GM19328 (cell line): ENCODE data around the gene ZG16B.

Experiments used
- ATAC-seq: cut with Tn5 transposase; IDR thresholded peaks from one replicate; pipeline ENCODE4 v1.9.1; 2021; ENCODE audit warnings: mild to moderate bottlenecking, moderate library complexity; ENCODE audit not compliant: unreplicated experiment

Gene ZG16B

GRCh38 chr16:2841606-2842339, 11.7 kb downstream of the ZG16B start:
- no peak for ATAC-seq

GRCh38 chr16:2842340-2843000, 12.4 kb downstream of the ZG16B start:
- ATAC-seq = no peak

- no peak for ATAC-seq
These were observed 13.4 kb downstream of the ZG16B start for GRCh38 chr16:2843526-2843925.

GRCh38 chr16:2845116-2845515, 15.0 kb downstream of the ZG16B start:
- no peak for ATAC-seq

GRCh38 chr16:2846511-2847310, 16.6 kb downstream of the ZG16B start:
- no peak for ATAC-seq

GRCh38 chr16:2848933-2849725, 19.0 kb downstream of the ZG16B start:
- ATAC-seq = no peak

- ATAC-seq = no peak
These were observed 22.1 kb downstream of the ZG16B start for GRCh38 chr16:2852003-2852730.

GRCh38 chr16:2852731-2853507, 22.8 kb downstream of the ZG16B start:
- no peak for ATAC-seq

GRCh38 chr16:2853531-2854073, 23.5 kb downstream of the ZG16B start:
- no peak for ATAC-seq

- no peak for ATAC-seq
These were observed 24.7 kb downstream of the ZG16B start for GRCh38 chr16:2854700-2855309.

GRCh38 chr16:2855536-2855935, 25.4 kb downstream of the ZG16B start:
- no peak for ATAC-seq

- no peak for ATAC-seq
These were observed 26.1 kb downstream of the ZG16B start for GRCh38 chr16:2856061-2856670.

GRCh38 chr16:2856686-2857450, 26.8 kb downstream of the ZG16B start:
- no peak for ATAC-seq

- no peak for ATAC-seq
These were observed 27.5 kb downstream of the ZG16B start, which contains the start of gene PRSS22 for GRCh38 chr16:2857451-2858244. Gene PRSS22 (minus strand): TSS chr16:2858170. CDS start chr16:2858104, 66 bp downstream.

- no peak for ATAC-seq
These were observed 28.3 kb downstream of the ZG16B start for GRCh38 chr16:2858245-2859025.

- no peak for ATAC-seq
These were observed 29.7 kb downstream of the ZG16B start for GRCh38 chr16:2859686-2860265.
